Endothelial cell (in vitro differentiated cells): ENCODE data around the gene PDLIM4. TPM values are rescaled to one million over a fixed set of nuclear protein-coding genes. Genes with fewer than 3 reads are reported as not detected.

Source experiments
- DNase-seq: peaks from one replicate; pipeline ENCODE4 v3.0.0; 2021; ENCODE audit warnings: low spot score
- H3K27ac Mint-ChIP-seq: one replicate; pipeline ENCODE4 v1.8.0; 2021; ENCODE audit warnings: mixed read lengths, inconsistent platforms; ENCODE audit not compliant: unreplicated experiment
- H3K27me3 Mint-ChIP-seq: one replicate; pipeline ENCODE4 v1.8.0; 2021; ENCODE audit warnings: mild to moderate bottlenecking, moderate library complexity, mixed read lengths, inconsistent platforms; ENCODE audit not compliant: unreplicated experiment
- H3K36me3 Mint-ChIP-seq: one replicate; pipeline ENCODE4 v1.8.0; 2021; ENCODE audit warnings: mild to moderate bottlenecking, low read depth, mixed read lengths, inconsistent platforms; ENCODE audit not compliant: unreplicated experiment
- H3K4me1 Mint-ChIP-seq: one replicate; pipeline ENCODE4 v1.8.0; 2021; ENCODE audit warnings: mild to moderate bottlenecking, mixed read lengths, inconsistent platforms; ENCODE audit not compliant: unreplicated experiment
- H3K4me3 Mint-ChIP-seq: one replicate; pipeline ENCODE4 v1.8.0; 2021; ENCODE audit warnings: mild to moderate bottlenecking, mixed read lengths, inconsistent platforms; ENCODE audit not compliant: unreplicated experiment
- H3K9me3 Mint-ChIP-seq: one replicate; pipeline ENCODE4 v1.8.0; 2021; ENCODE audit warnings: mixed read lengths, inconsistent platforms; ENCODE audit not compliant: unreplicated experiment
- total RNA-seq: library from RNA; stranded (reverse); fragmentation: NEBNext Ultra II Directional; extraction: Animal tissue kit (Norgen Biotek cat#: 25700); gene quantifications from one replicate; pipeline ENCODE4 v1.2.1, GENCODE V29; 2021; ENCODE audit not compliant: unreplicated experiment
- TF ChIP-seq, protein P1 (sequence below): fragments of 200-600 bp; sonication (generic); IDR thresholded peaks from one replicate; pipeline ENCODE4 v1.5.0; 2021; ENCODE audit warnings: antibody characterized with exemption; ENCODE audit not compliant: unreplicated experiment

PDLIM4 gene
- total RNA-seq, 1 donor from 2014 or later = 8.5 TPM

DNA sequence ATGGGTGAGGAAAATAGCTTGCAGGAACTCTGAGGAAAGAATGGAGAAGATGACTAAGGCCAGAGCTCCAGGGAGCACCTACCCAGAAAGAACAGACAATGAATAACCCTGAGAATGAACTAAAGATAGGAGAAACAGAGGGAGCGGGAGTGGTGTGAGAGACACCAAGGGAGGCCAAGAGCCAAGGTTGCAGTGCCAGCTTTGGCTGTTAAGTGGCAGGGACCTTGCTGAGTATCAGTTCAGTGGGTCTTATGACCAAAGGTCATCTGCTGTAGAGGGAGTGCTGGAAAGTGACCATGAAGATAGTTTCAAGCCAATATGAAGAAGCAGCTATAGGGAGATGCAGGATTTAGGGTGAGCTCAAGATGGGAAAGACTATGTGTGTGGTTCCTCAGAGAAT, 46.6 kb upstream of the PDLIM4 start:
- peaks cover 3% of the 10 kb centered on the region for H3K27me3 Mint-ChIP-seq
- TF ChIP-seq, protein P1, sequence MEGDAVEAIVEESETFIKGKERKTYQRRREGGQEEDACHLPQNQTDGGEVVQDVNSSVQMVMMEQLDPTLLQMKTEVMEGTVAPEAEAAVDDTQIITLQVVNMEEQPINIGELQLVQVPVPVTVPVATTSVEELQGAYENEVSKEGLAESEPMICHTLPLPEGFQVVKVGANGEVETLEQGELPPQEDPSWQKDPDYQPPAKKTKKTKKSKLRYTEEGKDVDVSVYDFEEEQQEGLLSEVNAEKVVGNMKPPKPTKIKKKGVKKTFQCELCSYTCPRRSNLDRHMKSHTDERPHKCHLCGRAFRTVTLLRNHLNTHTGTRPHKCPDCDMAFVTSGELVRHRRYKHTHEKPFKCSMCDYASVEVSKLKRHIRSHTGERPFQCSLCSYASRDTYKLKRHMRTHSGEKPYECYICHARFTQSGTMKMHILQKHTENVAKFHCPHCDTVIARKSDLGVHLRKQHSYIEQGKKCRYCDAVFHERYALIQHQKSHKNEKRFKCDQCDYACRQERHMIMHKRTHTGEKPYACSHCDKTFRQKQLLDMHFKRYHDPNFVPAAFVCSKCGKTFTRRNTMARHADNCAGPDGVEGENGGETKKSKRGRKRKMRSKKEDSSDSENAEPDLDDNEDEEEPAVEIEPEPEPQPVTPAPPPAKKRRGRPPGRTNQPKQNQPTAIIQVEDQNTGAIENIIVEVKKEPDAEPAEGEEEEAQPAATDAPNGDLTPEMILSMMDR = no peak
- no peak for DNase-seq
- H3K27ac Mint-ChIP-seq = no peak overlapping the region
- no peak overlapping the region for H3K4me3 Mint-ChIP-seq
- peaks cover 5% of the 10 kb centered on the region for H3K4me1 Mint-ChIP-seq
- no peaks in the 10 kb centered on the region for H3K9me3 Mint-ChIP-seq
- no peaks in the 10 kb centered on the region for H3K36me3 Mint-ChIP-seq

DNA sequence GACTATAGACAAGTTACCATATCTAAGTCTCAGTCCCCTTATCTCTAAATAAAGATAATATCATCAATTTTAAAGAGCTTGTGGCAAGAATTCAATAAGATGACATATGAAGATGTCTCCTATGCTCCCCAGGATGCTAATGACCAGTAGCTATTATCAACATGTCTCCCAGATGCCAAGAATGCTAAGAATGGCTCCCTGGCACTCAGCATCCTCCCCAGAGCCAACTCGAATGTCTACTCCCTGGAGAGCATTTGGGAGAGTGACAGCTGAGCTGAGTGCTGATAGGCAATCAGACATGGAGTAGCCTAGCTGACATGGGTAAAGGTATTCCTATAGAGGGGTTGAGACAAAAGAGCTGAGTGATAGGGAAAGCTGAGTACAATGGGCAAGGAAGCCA, 45.7 kb upstream of the PDLIM4 start:
- no peak overlapping the region for H3K27ac Mint-ChIP-seq
- H3K4me1 Mint-ChIP-seq = peaks cover 5% of the 10 kb centered on the region
- H3K36me3 Mint-ChIP-seq = peaks cover 2% of the 10 kb centered on the region
- H3K27me3 Mint-ChIP-seq = peaks cover 3% of the 10 kb centered on the region
- TF ChIP-seq, protein P1 = no peak
- H3K9me3 Mint-ChIP-seq = no peaks in the 10 kb centered on the region
- DNase-seq = no peak
- H3K4me3 Mint-ChIP-seq = no peak overlapping the region

DNA sequence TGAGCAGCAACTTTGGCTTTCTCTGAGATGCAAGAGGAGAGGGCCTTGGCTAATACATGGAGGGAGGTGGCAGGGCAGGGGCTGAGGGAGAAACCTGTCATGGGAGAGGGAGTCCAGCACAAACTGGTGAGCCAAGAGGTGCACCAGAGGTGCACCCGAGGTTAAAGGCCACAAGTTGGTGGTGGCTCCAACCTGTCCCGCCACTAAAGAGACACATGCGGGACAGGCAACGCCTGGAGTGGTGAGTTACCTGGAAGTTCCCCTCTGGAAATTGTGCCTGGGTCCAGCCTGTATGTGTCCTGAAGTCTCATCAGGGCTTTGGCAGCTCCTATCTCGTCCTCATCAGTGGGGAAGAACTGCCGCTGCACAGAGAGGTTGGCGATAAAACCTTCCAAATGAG, 43.8 kb upstream of the PDLIM4 start:
- Mint-ChIP-seq H3K27me3 (peaks cover 3% of the 10 kb centered on the region), H3K4me3 (no peak overlapping the region), H3K36me3 (peaks cover 4% of the 10 kb centered on the region), H3K9me3 (no peaks in the 10 kb centered on the region), H3K27ac (no peak overlapping the region), H3K4me1 (peaks cover 5% of the 10 kb centered on the region)
- DNase-seq = no peak
- TF ChIP-seq, protein P1 = no peak

DNA sequence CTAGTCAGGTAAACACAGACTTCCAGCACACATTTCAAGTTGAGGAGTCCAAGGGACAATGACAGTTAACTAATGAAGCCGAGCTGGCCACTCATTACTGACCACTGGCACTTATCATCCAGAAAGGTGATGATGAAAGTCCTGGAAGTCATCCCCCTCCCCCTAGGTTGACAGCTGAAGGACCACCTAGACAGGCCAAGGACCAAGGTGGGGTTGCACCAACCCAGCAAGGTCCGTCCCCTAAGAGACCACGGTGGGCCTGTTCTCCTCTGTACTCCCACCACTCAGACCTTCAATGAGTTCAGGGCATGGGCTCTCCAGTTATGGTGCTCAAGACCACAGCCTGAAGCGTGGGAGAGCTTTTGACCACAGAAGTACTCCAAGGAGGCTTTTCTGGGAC, 43.0 kb upstream of the PDLIM4 start:
- peaks cover 2% of the 10 kb centered on the region for H3K27me3 Mint-ChIP-seq
- H3K4me1 Mint-ChIP-seq = no peaks in the 10 kb centered on the region
- no peak overlapping the region for H3K4me3 Mint-ChIP-seq
- DNase-seq = no peak
- H3K27ac Mint-ChIP-seq = no peak overlapping the region
- peaks cover 4% of the 10 kb centered on the region for H3K36me3 Mint-ChIP-seq
- TF ChIP-seq, protein P1 = no peak
- H3K9me3 Mint-ChIP-seq = no peaks in the 10 kb centered on the region

DNA sequence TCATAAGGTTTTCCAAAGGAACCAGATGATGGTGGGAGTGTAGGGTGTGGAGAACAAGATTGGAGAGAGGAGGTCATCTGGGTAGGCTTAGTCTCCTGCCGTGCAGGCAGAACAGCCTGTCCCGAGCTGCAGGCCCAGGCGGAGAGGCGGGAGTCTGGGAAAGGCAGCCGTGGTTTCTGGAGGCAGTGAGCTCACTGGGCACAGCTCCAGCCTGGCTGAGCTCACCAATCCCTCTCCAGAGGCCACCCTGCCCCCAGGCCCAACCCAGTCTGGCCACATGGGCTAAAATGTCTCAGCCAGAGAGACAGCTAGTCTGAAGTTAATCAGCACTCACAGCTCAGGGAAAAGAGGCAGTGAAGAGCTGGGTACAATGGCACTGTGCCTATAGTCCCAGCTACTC, 42.2 kb upstream of the PDLIM4 start:
- Mint-ChIP-seq H3K4me1 (no peaks in the 10 kb centered on the region), H3K9me3 (no peaks in the 10 kb centered on the region), H3K4me3 (no peak overlapping the region), H3K27me3 (peaks cover 4% of the 10 kb centered on the region), H3K36me3 (peaks cover 4% of the 10 kb centered on the region), H3K27ac (no peak overlapping the region)
- TF ChIP-seq, protein P1 = no peak
- DNase-seq = no peak
